IPS-15b (cell line): ENCODE data around the gene CA6.
"Not testable (repeated sequence)": the region's sequence is repeated elsewhere in the genome, so short reads cannot be mapped to it uniquely, and the experiment has no call there.

ENCODE experiments used
- H3K27me3 ChIP-seq: one replicate; pipeline ENCODE4 v1.6.1; 2013; ENCODE audit warnings: low read length; ENCODE audit not compliant: control insufficient read depth, insufficient read depth
- H3K36me3 ChIP-seq: one replicate; pipeline ENCODE4 v1.6.1; 2013; ENCODE audit warnings: low read length; ENCODE audit not compliant: control insufficient read depth, insufficient read depth
- H3K4me1 ChIP-seq: one replicate; pipeline ENCODE4 v1.6.1; 2013; ENCODE audit warnings: mild to moderate bottlenecking, low read length; ENCODE audit not compliant: control insufficient read depth, insufficient read depth
- H3K4me3 ChIP-seq: one replicate; pipeline ENCODE4 v1.5.1; 2013; ENCODE audit warnings: low read depth, low read length
- H3K9ac ChIP-seq: one replicate; pipeline ENCODE4 v1.6.1; 2013; ENCODE audit warnings: low read depth, mild to moderate bottlenecking, low read length
- H3K9me3 ChIP-seq: one replicate; pipeline ENCODE4 v1.6.1; 2013; ENCODE audit warnings: mild to moderate bottlenecking, low read length; ENCODE audit not compliant: control insufficient read depth, insufficient read depth

CA6 gene

DNA sequence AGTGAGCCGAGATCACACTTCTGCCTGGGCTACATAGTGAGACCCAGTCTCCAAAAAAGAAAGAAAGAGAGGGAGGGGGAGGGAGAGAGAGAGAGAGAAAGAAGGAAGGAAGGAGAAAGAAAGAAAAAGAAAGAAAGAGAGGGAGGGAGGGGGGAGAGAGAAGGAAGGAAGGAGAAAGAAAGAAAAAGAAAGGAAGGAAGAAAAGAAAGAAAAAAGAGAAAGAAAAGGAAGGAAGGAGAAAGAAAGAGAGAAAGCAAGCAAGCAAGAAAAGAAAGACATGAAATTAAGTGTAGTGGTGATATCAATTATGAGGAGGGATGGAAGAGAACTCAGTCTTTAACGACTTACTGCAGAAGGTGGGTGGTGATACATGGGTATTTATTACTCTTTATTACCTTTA is 38.5 kb downstream of the CA6 start:
- Histone ChIP-seq H3K36me3 (no peaks in the 10 kb centered on the region), H3K4me1 (peaks cover 3% of the 10 kb centered on the region), H3K9me3 (no peaks in the 10 kb centered on the region), H3K4me3 (no peak overlapping the region), H3K9ac (no peak overlapping the region), H3K27me3 (no peaks in the 10 kb centered on the region)

DNA sequence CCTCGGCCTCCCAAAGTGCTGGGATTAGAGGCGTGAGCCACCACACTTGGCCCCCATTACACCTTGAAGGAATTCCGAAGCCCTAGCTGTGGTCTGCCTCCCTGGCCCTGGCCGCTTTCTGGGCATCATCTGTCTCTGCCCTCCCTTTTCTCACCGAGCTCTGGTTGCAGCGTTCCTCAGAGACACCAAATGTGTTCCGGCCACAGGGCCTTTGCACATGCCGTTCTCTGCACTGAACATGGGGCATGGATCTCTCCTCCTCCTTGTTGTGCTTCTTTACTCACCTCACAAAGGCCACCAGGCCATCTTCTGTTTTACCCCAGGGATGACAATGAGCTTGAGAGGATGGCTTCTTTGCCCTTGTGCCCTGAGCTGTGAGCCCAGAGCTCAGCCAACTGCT is 39.3 kb downstream of the CA6 start:
- H3K27me3 ChIP-seq: no peaks in the 10 kb centered on the region
- H3K9me3 ChIP-seq: no peaks in the 10 kb centered on the region
- no peak overlapping the region for H3K9ac ChIP-seq
- H3K4me1 ChIP-seq: peaks cover 3% of the 10 kb centered on the region
- no peaks in the 10 kb centered on the region for H3K36me3 ChIP-seq
- no peak overlapping the region for H3K4me3 ChIP-seq

- no peaks in the 10 kb centered on the region for H3K9me3 ChIP-seq
- H3K4me3 ChIP-seq: no peak overlapping the region
- H3K27me3 ChIP-seq: no peaks in the 10 kb centered on the region
- H3K36me3 ChIP-seq: no peaks in the 10 kb centered on the region
- H3K4me1 ChIP-seq: peaks cover 3% of the 10 kb centered on the region
- no peak overlapping the region for H3K9ac ChIP-seq
Measured at GRCh38 chr1:8985915-8986813, 40.5 kb downstream of the CA6 start.

DNA sequence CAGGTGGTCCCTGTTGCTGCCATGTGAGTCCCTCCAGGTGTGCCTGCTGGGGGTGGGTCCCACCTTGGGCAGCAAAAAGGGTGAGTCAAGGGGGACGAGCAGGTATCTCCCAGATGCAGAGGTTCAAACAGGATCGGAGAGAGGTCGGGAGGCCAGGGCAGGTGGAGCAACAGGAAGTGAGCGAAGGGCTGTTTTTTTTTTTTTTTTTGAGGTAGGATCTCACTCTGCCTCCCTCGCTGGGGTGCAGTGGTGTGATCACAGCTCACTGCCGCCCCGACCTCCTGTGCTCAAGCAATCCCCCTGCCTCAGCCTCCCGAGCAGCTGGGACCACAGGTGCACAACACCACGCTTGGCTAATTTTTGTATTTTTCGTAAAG is 41.1 kb downstream of the CA6 start:
- H3K9me3 ChIP-seq: no peaks in the 10 kb centered on the region
- no peaks in the 10 kb centered on the region for H3K27me3 ChIP-seq
- peaks cover 3% of the 10 kb centered on the region for H3K4me1 ChIP-seq
- no peak overlapping the region for H3K9ac ChIP-seq
- no peaks in the 10 kb centered on the region for H3K36me3 ChIP-seq
- H3K4me3 ChIP-seq: no peak overlapping the region

DNA sequence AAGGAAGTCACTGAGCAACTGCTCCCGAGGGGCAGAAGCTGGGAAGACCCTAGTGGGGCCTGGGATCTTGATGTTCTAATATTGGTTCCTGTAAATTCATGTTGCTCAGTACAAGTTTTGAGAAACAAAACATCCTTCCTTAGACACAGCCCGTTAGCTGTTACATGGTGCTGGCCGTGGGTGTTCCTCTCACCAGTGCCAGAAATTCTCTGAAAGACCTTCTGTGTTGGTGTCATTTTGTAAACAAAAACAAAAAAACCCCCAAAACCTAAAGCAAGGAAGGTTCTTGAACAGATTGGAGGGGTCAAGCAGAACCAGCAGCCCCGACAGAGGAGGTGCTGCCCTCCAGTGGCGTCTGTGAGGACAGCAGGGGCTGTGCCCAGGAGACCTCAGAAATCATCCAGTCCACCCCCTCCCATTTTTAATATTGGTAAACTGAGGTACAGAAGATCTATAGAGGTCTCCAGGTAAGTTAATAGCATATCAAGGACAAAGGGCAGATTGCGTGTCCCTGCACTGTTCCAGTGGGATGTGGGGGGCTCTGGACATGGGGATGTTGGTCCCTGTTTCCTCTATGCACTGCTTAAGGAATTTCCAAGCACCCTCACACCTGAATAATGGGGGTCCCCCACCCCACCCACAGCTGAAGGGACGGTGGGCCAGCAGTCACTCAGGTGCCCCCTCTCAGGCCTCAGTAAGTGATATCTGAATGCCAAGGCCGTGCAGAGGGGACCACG is 42.4 kb downstream of the CA6 start:
- Histone ChIP-seq H3K9ac (no peak overlapping the region), H3K4me3 (no peak overlapping the region), H3K36me3 (no peaks in the 10 kb centered on the region), H3K27me3 (no peaks in the 10 kb centered on the region), H3K9me3 (no peaks in the 10 kb centered on the region), H3K4me1 (peaks cover 3% of the 10 kb centered on the region)

- no peaks in the 10 kb centered on the region for H3K27me3 ChIP-seq
- no peaks in the 10 kb centered on the region for H3K9me3 ChIP-seq
- no peak overlapping the region for H3K4me3 ChIP-seq
- H3K36me3 ChIP-seq: no peaks in the 10 kb centered on the region
- no peak overlapping the region for H3K9ac ChIP-seq
- peaks cover 3% of the 10 kb centered on the region for H3K4me1 ChIP-seq
Measured at GRCh38 chr1:8988618-8988967, 42.9 kb downstream of the CA6 start.

- H3K4me3 ChIP-seq: no peak overlapping the region
- no peaks in the 10 kb centered on the region for H3K27me3 ChIP-seq
- H3K9ac ChIP-seq: no peak overlapping the region
- peaks cover 3% of the 10 kb centered on the region for H3K4me1 ChIP-seq
- no peaks in the 10 kb centered on the region for H3K36me3 ChIP-seq
- no peaks in the 10 kb centered on the region for H3K9me3 ChIP-seq
Measured at GRCh38 chr1:8989061-8989460, 43.4 kb downstream of the CA6 start.

DNA sequence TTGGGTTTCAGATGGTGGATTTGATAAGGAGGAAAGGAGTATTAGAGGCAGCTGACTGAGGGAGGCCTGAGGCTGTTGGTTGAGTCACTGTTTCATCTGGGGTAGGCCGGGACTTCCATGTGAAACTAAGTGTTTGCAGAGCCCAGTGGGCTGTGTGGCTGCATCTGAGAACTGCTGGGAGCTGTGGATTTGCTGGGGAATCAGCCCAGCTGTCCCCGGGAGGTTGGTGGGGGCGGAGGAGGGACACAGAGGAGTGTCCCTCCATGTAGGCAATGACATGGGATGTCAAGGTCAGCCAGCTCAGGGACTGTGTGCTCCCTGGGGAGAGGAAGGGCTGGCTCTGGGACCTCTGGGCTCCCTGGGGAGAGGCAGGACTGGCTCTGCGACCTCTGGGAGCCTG is 44.2 kb downstream of the CA6 start:
- Histone ChIP-seq H3K27me3 (no peaks in the 10 kb centered on the region), H3K9me3 (no peaks in the 10 kb centered on the region), H3K36me3 (no peaks in the 10 kb centered on the region), H3K4me1 (peaks cover 3% of the 10 kb centered on the region), H3K9ac (no peak overlapping the region), H3K4me3 (no peak overlapping the region)

- no peak overlapping the region for H3K9ac ChIP-seq
- H3K4me1 ChIP-seq: no peaks in the 10 kb centered on the region
- H3K36me3 ChIP-seq: no peaks in the 10 kb centered on the region
- no peak overlapping the region for H3K4me3 ChIP-seq
- no peaks in the 10 kb centered on the region for H3K9me3 ChIP-seq
- H3K27me3 ChIP-seq: no peaks in the 10 kb centered on the region
Measured at GRCh38 chr1:8992936-8993687, 47.4 kb downstream of the CA6 start.

DNA sequence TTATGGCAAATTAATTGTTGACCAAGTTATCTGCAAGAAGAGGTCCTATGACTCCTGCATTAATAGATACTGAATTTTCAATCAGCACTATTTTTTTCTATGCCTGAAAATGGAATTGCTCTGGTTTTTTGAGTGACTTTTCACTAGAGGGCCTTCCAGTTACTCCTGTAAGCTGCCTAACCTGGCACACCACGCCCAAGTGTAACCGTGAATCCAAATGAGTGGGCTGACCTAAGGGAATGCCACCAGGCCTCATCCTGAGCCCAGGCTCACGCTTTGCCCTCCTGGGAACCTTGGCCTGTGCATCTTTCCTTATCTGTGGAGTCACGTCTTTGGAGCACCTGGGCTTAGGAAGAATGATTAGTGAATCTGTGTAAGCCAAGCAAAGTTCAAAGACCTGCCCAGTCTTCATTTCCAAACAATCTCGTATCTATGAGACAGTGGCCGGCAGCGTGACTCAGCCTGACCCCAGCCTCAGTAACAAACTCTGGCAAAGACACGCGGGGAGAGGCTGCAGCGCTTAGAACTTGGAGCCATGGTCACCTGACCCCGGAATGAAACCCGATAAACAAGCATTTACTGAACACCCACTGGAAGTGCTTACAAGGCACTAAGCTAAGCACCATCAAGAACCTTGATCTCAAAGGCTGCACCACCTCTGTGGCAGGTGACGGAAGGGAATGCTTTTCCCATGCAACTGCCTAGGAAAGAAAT is 48.5 kb downstream of the CA6 start:
- H3K4me3 ChIP-seq, H3K27me3 ChIP-seq, H3K9ac ChIP-seq, H3K36me3 ChIP-seq, H3K4me1 ChIP-seq, H3K9me3 ChIP-seq: not testable (repeated sequence)

- H3K27me3 ChIP-seq, H3K4me1 ChIP-seq, H3K4me3 ChIP-seq, H3K9me3 ChIP-seq, H3K9ac ChIP-seq, H3K36me3 ChIP-seq: not testable (repeated sequence)
Measured at GRCh38 chr1:9001534-9002214, 56.0 kb downstream of the CA6 start.
